ENCODE measurements around the gene TRIM31. TPM values are rescaled to one million over a fixed set of nuclear protein-coding genes. Genes with fewer than 3 reads are reported as not detected.

TRIM31 gene
- not detected for polyA plus RNA-seq (ENCODE audit: insufficient read length)

- no peak for DNase-seq (ENCODE audit: low read depth)
Observed at GRCh38 chr6:30113003-30113759, at the start of gene TRIM31. TSS of gene TRIM31 (minus strand) at chr6:30113090. CDS start at chr6:30112805, 285 bp downstream.

- DNase-seq (ENCODE audit: low read depth), result no peak
Observed at GRCh38 chr6:30162265-30163089, 49.6 kb upstream of the TRIM31 start.

DNA sequence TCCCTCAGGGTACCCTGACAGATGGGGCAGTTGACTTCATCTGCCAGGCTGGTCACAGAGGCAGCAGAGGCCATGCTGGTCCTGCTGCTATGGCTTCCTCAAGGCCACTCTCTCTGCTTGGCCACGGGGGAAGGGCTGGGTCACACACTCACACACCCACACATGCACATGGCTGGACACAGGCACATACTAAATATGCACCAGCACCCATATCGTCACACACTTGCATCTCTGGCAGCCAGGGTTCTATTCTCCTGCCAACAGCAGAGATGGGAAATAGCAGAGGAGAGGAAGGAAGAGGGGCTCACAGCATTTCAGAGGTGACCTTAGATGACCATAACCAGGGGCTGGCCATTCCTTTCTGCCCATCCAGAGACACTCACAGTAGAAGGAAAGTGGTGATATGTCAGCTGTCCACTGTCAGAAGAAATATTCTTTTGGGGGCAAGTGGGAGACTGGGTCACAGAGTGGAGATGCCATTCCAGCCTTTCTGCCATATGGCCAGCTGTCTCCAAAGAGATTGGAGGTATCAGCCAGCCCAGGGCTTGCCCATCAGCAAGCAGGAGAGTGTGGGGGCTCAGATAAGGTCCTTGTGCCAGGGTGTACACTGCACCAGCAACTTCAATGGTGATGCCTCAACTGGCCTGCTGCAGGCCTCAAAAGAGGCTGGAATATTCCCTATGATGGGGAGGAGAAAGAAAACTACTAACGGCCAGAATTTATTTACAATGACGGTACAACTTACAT, 48.1 kb upstream of the TRIM31 start, which contains the start of gene TRIM10:
Gene TRIM10, minus strand, starts transcription at position 427 of the 747 bp plus-strand sequence. Its CDS starts 353 bp downstream, at position 74.
- DNase-seq (ENCODE audit: low read depth), result no peak

DNA sequence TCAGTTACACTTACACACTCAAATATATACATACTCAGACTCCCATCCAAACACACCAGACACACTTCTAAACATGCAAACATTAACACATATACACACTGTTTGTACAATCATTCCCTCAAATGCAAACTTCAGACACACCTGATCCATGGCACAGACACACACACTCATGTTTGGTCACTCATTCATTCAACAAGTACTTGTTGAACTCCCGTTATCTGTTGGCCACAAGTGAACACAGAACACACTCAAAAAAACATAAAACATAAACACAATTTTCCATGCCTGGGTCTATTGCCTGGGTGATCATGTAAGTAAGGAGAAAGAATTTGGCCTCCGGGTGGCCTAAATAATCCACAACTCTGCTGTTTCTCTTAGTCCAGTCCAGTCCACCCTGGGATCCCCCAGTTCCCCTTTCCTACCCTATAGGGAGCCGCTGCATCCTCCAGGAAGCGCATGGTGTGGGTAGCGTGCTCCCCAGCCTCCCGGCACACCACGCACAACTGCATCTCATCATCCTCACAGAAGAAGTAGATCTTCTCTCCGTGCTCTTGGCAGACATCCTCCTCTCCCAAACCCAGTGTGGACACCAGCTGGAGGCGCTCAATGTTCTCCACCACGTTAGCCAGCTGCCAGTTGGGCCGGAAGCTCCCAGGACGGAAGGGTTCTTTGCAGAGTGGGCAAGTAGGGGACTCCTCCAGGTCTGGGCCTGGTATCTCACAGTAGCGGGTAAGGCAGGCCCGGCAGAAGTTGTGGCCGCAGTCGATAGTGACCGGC, 47.3 kb upstream of the TRIM31 start:
- DNase-seq (ENCODE audit: low read depth), result no peak

- no peak for DNase-seq (ENCODE audit: low read depth)
Observed at GRCh38 chr6:30158475-30159040, 45.7 kb upstream of the TRIM31 start.

GRCh38 chr6:30157999-30158398, 45.1 kb upstream of the TRIM31 start:
- no peak for DNase-seq (ENCODE audit: low read depth)

DNA sequence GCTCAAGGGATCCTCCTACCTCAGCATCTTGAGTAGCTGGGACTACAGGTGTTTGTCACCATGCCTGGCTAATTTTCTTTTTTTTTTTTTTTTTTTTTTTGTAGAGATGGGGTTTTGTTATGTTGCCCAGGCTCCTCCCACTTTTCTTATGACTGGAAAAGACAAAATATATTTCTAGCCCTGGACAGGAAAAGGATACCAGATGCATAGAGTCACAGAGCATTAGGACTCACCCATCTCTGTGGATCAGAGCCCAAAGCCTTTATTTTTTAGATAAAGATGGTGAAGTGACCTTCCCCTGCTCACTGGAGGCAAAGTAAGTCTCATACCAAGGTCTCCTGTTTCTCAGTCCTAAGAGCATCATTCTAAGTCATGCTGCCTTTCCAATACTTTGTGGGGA, 44.7 kb upstream of the TRIM31 start:
- DNase-seq (ENCODE audit: low read depth), result no peak

- no peak for DNase-seq (ENCODE audit: low read depth)
Observed at GRCh38 chr6:30156774-30157173, 43.9 kb upstream of the TRIM31 start.

GRCh38 chr6:30156262-30156599, 43.3 kb upstream of the TRIM31 start:
- no peak for DNase-seq (ENCODE audit: low read depth)

DNA sequence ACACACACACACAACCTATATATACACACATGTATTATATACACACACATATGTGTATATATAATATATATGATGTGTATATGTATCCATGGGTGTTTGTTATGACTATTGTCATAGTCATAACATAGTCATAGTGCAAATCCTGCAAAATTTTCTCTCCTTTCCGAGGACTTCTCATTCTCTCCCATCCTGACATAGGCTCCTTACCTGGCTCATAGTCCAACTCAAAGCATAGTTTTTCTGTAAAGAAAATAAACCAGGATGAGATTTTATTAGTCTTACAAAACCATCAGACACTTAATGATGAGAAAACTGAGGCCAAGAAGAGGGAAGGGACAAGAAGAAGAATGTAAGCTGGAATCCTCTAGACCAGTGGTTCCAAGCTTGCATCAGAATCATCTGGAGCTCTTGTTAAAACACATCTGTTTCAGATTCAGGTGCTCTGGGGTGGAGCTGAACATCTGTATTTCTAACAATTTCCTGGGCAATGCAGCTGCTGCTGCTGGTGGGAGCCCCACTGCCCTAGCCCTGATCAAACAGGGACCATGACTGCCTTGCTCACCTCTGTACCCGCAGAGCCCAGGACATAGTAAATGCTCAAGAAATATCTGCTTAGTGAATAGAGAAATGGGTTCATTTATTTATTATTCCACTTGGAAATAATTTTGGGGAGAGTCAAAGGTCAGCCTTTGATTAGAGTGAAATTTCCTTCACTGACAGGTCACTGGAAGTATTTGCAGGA, 42.8 kb upstream of the TRIM31 start:
- no peak for DNase-seq (ENCODE audit: low read depth)

DNA sequence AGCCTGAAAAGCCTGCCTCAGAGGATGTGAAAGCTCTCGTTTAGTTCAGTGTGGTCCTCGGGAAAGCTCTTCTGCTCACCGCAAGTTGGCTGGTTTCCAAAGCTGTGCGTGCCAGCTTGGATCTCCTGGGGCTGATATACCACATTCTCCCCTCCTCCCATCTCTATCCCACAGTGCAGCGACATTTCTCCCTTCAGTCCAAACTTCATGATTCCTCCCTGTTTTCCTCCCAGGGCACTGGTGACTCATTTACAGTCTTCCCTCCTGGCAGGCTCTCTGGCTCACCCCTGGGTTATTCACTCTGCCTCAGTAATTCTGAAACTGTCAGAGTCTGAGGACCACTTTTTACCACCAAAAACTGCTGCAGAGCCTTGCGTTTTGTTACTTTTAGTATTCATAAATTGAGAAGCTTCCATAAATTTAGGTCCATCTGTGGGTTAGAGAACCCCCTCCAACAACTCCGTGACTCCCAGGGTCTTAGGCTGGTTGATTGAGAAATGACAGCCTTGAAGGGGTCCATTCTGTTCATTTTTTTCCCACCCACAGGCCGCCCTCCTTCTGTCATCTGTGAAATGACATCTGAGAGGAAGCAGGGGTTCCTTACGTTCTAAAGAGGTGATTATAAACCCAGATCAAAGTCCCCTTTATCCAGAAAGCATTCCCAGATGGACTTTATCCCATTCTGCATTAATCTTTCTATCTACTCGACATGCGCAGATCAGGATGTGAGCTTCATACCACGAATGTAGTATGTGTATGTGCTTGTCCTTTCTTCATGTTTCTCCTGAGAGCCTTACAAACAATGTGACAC, 42.0 kb upstream of the TRIM31 start:
- no peak for DNase-seq (ENCODE audit: low read depth)

GRCh38 chr6:30154061-30154460, 41.2 kb upstream of the TRIM31 start:
- no peak for DNase-seq (ENCODE audit: low read depth)

GRCh38 chr6:30152910-30153610, 40.2 kb upstream of the TRIM31 start:
- no peak for DNase-seq (ENCODE audit: low read depth)

- DNase-seq (ENCODE audit: low read depth), result no peak
Observed at GRCh38 chr6:30152016-30152673, 39.3 kb upstream of the TRIM31 start.

GRCh38 chr6:30151580-30151979, 38.7 kb upstream of the TRIM31 start:
- no peak for DNase-seq (ENCODE audit: low read depth)

DNA sequence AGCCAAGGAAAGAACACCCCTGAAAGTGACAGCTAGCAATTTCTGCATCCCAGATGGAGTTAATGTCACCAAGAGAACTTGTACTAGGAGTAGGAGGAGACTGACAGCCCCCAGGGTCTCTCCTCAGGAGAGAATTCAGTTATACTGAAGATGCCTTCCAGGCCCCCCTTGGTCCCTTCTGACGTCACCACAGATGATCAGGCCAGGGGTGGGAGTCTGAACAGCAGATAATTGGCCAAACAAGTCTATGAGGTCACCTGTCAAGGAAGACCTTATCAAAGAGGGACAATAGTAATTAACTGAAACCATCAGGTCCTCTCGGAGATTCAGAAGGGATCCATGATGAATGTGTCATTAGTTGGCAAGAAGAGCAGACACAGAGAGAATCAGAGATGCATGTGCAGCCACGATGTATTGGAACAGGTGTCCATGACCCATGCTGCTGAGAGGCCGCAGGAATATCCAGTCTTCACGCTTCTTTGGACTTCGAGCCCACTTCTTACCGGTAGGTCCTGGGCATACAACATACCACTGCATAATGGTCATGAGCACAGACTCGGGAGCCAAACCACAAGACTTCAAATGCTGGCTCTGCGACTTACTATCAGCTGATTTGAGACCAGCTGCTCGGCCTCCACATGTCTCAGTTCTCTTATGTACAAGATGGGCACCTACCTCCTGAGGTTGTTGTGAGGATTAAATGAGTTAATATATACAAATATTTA, 37.9 kb upstream of the TRIM31 start:
- DNase-seq (ENCODE audit: low read depth), result no peak

DNA sequence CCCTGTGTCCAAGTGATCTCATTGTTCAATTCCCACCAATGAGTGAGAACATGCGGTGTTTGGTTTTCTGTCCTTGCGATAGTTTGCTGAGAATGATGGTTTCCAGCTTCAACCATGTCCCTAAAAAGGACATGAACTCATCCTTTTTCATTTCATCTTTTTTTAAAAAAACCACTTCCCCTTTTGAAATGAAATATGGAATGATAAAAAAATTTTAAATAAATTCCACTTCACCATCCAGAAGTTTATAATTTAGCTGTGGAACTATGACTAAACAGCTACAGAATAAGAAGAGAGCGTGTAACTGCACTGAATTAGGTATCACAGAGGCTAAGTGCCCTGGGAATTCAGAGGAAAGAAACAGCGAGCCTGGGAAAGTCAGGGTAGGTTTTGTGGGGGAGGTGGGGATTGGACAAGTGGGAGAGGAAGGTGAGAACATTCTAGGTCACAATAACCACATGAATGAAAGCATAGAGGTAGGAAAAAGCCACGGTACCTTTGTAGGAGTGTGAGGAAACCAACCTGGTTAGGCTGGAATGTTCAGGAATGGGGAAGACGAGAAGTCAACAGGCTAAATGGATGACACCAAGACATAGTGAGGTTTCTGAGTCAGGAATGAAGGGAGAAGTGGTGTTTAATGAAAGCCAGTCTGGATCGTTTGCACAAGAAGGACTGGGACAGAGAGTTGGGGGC, 37.1 kb upstream of the TRIM31 start:
- DNase-seq (ENCODE audit: low read depth), result no peak
